CD4-positive, CD25-positive, alpha-beta regulatory T cell (primary cell): Measurements from ENCODE around the gene DLG5. TPM values are rescaled to one million over a fixed set of nuclear protein-coding genes. Genes with fewer than 3 reads are reported as not detected.
A peak's percentile ranks its signal among the peaks of the same experiment; 100 is the strongest.

Experiments used
- ATAC-seq, 2 donors: fragments of 150-1000 bp; cut with Tn5 transposase; one replicate each; pipeline ENCODE4 v1.10.0; 2021; ENCODE audit warnings: low read depth in 2 of 2, moderate number of reproducible peaks in 2 of 2, moderate library complexity in 1 of 2
- DNase-seq, 3 donors: peaks; one replicate each; pipeline versions ENCODE4 v3.0.0 to v3.0.0-alpha.2; 2012 to 2022; ENCODE audit warnings: mixed read lengths in 1 of 3
- H3K27ac ChIP-seq: one replicate; pipeline ENCODE4 v1.7.0; 2013; ENCODE audit warnings: mild to moderate bottlenecking, low read length; ENCODE audit not compliant: insufficient read depth, poor library complexity, severe bottlenecking
- H3K27me3 ChIP-seq: one replicate; pipeline ENCODE4 v1.7.0; 2013; ENCODE audit warnings: low read length; ENCODE audit not compliant: control insufficient read depth, insufficient read depth
- H3K36me3 ChIP-seq: one replicate; pipeline ENCODE4 v1.7.0; 2013; ENCODE audit warnings: mild to moderate bottlenecking, low read length, moderate library complexity; ENCODE audit not compliant: control insufficient read depth, insufficient read depth
- H3K4me1 ChIP-seq: 2 replicates; pipeline ENCODE4 v1.7.0; 2013; ENCODE audit warnings: mild to moderate bottlenecking, low read length; ENCODE audit not compliant: insufficient read depth, control insufficient read depth, poor library complexity, severe bottlenecking
- H3K4me3 ChIP-seq: one replicate; pipeline ENCODE4 v1.7.0; 2013; ENCODE audit warnings: low read depth, mild to moderate bottlenecking, low read length, moderate library complexity
- H3K9me3 ChIP-seq, 2 experiments: 1 replicate in 1 of 2; 2 replicates in 1 of 2; pipeline ENCODE4 v1.7.0; 2013; ENCODE audit warnings: low read length in 2 of 2, mild to moderate bottlenecking in 1 of 2, moderate library complexity in 1 of 2; ENCODE audit not compliant: control insufficient read depth in 2 of 2
- H3K27ac Mint-ChIP-seq, 3 donors: one replicate each; pipeline ENCODE4 v1.8.0; 2020 to 2022; ENCODE audit warnings: mild to moderate bottlenecking in 3 of 3, mixed read lengths in 3 of 3, moderate library complexity in 2 of 3
- H3K27me3 Mint-ChIP-seq: one replicate; pipeline ENCODE4 v1.8.0; 2022; ENCODE audit warnings: mild to moderate bottlenecking, mixed read lengths
- H3K36me3 Mint-ChIP-seq: one replicate; pipeline ENCODE4 v1.8.0; 2020; ENCODE audit warnings: mixed read lengths
- H3K4me1 Mint-ChIP-seq, 4 donors: one replicate each; pipeline ENCODE4 v1.8.0; 2020 to 2022; ENCODE audit warnings: mixed read lengths in 4 of 4, mild to moderate bottlenecking in 1 of 4
- H3K4me3 Mint-ChIP-seq, 4 donors: one replicate each; pipeline ENCODE4 v1.8.0; 2020 to 2022; ENCODE audit warnings: mild to moderate bottlenecking in 4 of 4, mixed read lengths in 4 of 4, moderate library complexity in 3 of 4
- H3K9me3 Mint-ChIP-seq, 7 donors: one replicate each; pipeline ENCODE4 v1.8.0; 2020 to 2022; ENCODE audit warnings: mixed read lengths in 7 of 7, mild to moderate bottlenecking in 3 of 7, moderate library complexity in 2 of 7
- polyA plus RNA-seq, 4 donors: library from polyadenylated mRNA; unstranded; fragments of 300-500 nt; fragmentation: Illumina TruSeq; gene quantifications; one replicate each; pipeline ENCODE4 v1.2.3, GENCODE V29; 2021
- total RNA-seq: library from RNA; stranded (reverse); gene quantifications from one replicate; pipeline ENCODE4 v1.2.3, GENCODE V29; 2022

The DLG5 gene
- total and polyA plus RNA-seq, 5 donors from 2014 or later, result 0.06 to 3.7 (median 0.14) TPM; not detected in 1

- no peaks in the 10 kb centered on the region for H3K4me1 Mint-ChIP-seq
- H3K4me3 Mint-ChIP-seq, result no peak overlapping the region
- no peak overlapping the region for H3K27ac Mint-ChIP-seq
- H3K9me3 ChIP-seq, result no peaks in the 10 kb centered on the region
- no peak overlapping the region for H3K27ac ChIP-seq
- DNase-seq (no peak), ATAC-seq (no peak)
- no peaks in the 10 kb centered on the region for H3K27me3 Mint-ChIP-seq
- H3K36me3 Mint-ChIP-seq, result no peaks in the 10 kb centered on the region
- peaks cover 0 to 2% (median 0%) of the 10 kb centered on the region in 7 donors for H3K9me3 Mint-ChIP-seq
- H3K4me1 ChIP-seq, result no peaks in the 10 kb centered on the region
- H3K36me3 ChIP-seq, result no peaks in the 10 kb centered on the region
- no peak overlapping the region for H3K4me3 ChIP-seq
- H3K27me3 ChIP-seq, result peaks cover 2% of the 10 kb centered on the region
Measured at GRCh38 chr10:77961668-77962067, 35.1 kb upstream of the DLG5 start.

GRCh38 chr10:77960829-77961329, 34.3 kb upstream of the DLG5 start:
- H3K4me3 ChIP-seq, result no peak overlapping the region
- H3K4me3 Mint-ChIP-seq, result no peak overlapping the region
- no peaks in the 10 kb centered on the region for H3K4me1 ChIP-seq
- H3K9me3 ChIP-seq, result no peaks in the 10 kb centered on the region
- H3K27me3 Mint-ChIP-seq, result no peaks in the 10 kb centered on the region
- H3K4me1 Mint-ChIP-seq, result no peaks in the 10 kb centered on the region
- peaks cover 2% of the 10 kb centered on the region for H3K27me3 ChIP-seq
- no peak for ATAC-seq
- H3K36me3 ChIP-seq, result no peaks in the 10 kb centered on the region
- no peak overlapping the region for H3K27ac ChIP-seq
- DNase-seq, result peak in 1 of 3 donors; percentile 8
- no peak overlapping the region for H3K27ac Mint-ChIP-seq
- peaks cover 0 to 2% (median 0%) of the 10 kb centered on the region in 7 donors for H3K9me3 Mint-ChIP-seq
- H3K36me3 Mint-ChIP-seq, result no peaks in the 10 kb centered on the region

GRCh38 chr10:77959887-77960455, 33.4 kb upstream of the DLG5 start:
- no peaks in the 10 kb centered on the region for H3K4me1 ChIP-seq
- H3K9me3 ChIP-seq, result no peaks in the 10 kb centered on the region
- H3K36me3 ChIP-seq, result no peaks in the 10 kb centered on the region
- H3K36me3 Mint-ChIP-seq, result no peaks in the 10 kb centered on the region
- H3K27ac Mint-ChIP-seq, result no peak overlapping the region
- peaks cover 2% of the 10 kb centered on the region for H3K27me3 ChIP-seq
- H3K4me3 ChIP-seq, result no peak overlapping the region
- H3K4me1 Mint-ChIP-seq, result no peaks in the 10 kb centered on the region
- peaks cover 4% of the 10 kb centered on the region for H3K27me3 Mint-ChIP-seq
- H3K4me3 Mint-ChIP-seq, result no peak overlapping the region
- peaks cover 0 to 2% (median 0%) of the 10 kb centered on the region in 7 donors for H3K9me3 Mint-ChIP-seq
- no peak overlapping the region for H3K27ac ChIP-seq
- DNase-seq, result no peak
- no peak for ATAC-seq

- Mint-ChIP-seq H3K27me3 (peaks cover 4% of the 10 kb centered on the region), H3K36me3 (no peaks in the 10 kb centered on the region), H3K4me3 (no peak overlapping the region), H3K27ac (no peak overlapping the region), H3K9me3 (peaks cover 0 to 2% (median 0%) of the 10 kb centered on the region in 7 donors), H3K4me1 (no peaks in the 10 kb centered on the region)
- ATAC-seq (no peak), DNase-seq (no peak)
- Histone ChIP-seq H3K4me1 (no peaks in the 10 kb centered on the region), H3K9me3 (no peaks in the 10 kb centered on the region), H3K36me3 (no peaks in the 10 kb centered on the region), H3K4me3 (no peak overlapping the region), H3K27ac (no peak overlapping the region), H3K27me3 (peaks cover 2% of the 10 kb centered on the region)
Measured at GRCh38 chr10:77959384-77959783, 32.8 kb upstream of the DLG5 start.

GRCh38 chr10:77955136-77955535, 28.6 kb upstream of the DLG5 start:
- ATAC-seq (no peak), DNase-seq (no peak)
- no peaks in the 10 kb centered on the region for H3K4me1 Mint-ChIP-seq
- H3K4me3 Mint-ChIP-seq, result no peak overlapping the region
- no peak overlapping the region for H3K27ac Mint-ChIP-seq
- Histone ChIP-seq H3K36me3 (no peaks in the 10 kb centered on the region), H3K9me3 (peaks cover 11 to 24% of the 10 kb centered on the region in 2 experiments), H3K4me1 (no peaks in the 10 kb centered on the region), H3K4me3 (no peak overlapping the region), H3K27me3 (peaks cover 2% of the 10 kb centered on the region), H3K27ac (no peak overlapping the region)
- H3K27me3 Mint-ChIP-seq, result peaks cover 4% of the 10 kb centered on the region
- H3K36me3 Mint-ChIP-seq, result no peaks in the 10 kb centered on the region
- peaks cover 0 to 18% (median 3%) of the 10 kb centered on the region in 7 donors for H3K9me3 Mint-ChIP-seq

GRCh38 chr10:77949167-77949566, 22.6 kb upstream of the DLG5 start:
- Mint-ChIP-seq H3K27ac (no peak overlapping the region), H3K4me3 (no peak overlapping the region), H3K36me3 (no peaks in the 10 kb centered on the region), H3K4me1 (no peaks in the 10 kb centered on the region), H3K9me3 (peaks cover 0 to 18% (median 4%) of the 10 kb centered on the region in 7 donors), H3K27me3 (peaks cover 16% of the 10 kb centered on the region)
- peaks cover 4% of the 10 kb centered on the region for H3K27me3 ChIP-seq
- H3K4me3 ChIP-seq, result no peak overlapping the region
- H3K9me3 ChIP-seq, result peaks cover 11 to 24% of the 10 kb centered on the region in 2 experiments
- H3K36me3 ChIP-seq, result no peaks in the 10 kb centered on the region
- no peaks in the 10 kb centered on the region for H3K4me1 ChIP-seq
- no peak for ATAC-seq
- H3K27ac ChIP-seq, result no peak overlapping the region
- DNase-seq, result no peak

GRCh38 chr10:77946084-77946483, 19.5 kb upstream of the DLG5 start:
- ATAC-seq (no peak), DNase-seq (no peak)
- no peak overlapping the region for H3K4me3 ChIP-seq
- H3K9me3 Mint-ChIP-seq, result peaks cover 0 to 9% (median 2%) of the 10 kb centered on the region in 7 donors
- H3K4me3 Mint-ChIP-seq, result no peak overlapping the region
- H3K36me3 Mint-ChIP-seq, result peaks cover 3% of the 10 kb centered on the region
- H3K36me3 ChIP-seq, result no peaks in the 10 kb centered on the region
- H3K27me3 Mint-ChIP-seq, result peaks cover 21% of the 10 kb centered on the region
- H3K9me3 ChIP-seq, result peaks cover 6 to 8% of the 10 kb centered on the region in 2 experiments
- no peaks in the 10 kb centered on the region for H3K4me1 ChIP-seq
- no peak overlapping the region for H3K27ac ChIP-seq
- H3K27ac Mint-ChIP-seq, result no peak overlapping the region
- peaks cover 4% of the 10 kb centered on the region for H3K27me3 ChIP-seq
- H3K4me1 Mint-ChIP-seq, result no peaks in the 10 kb centered on the region

- Histone ChIP-seq H3K36me3 (no peaks in the 10 kb centered on the region), H3K27me3 (peaks cover under 1% of the 10 kb centered on the region), H3K9me3 (no peaks in the 10 kb centered on the region), H3K4me3 (no peak overlapping the region), H3K4me1 (no peaks in the 10 kb centered on the region), H3K27ac (no peak overlapping the region)
- peaks cover 27% of the 10 kb centered on the region for H3K27me3 Mint-ChIP-seq
- DNase-seq (no peak), ATAC-seq (no peak)
- H3K4me1 Mint-ChIP-seq, result no peaks in the 10 kb centered on the region
- peaks cover 0 to 5% (median 0%) of the 10 kb centered on the region in 7 donors for H3K9me3 Mint-ChIP-seq
- H3K27ac Mint-ChIP-seq, result peak overlapping the region in 1 of 3 donors; percentile 49
- H3K4me3 Mint-ChIP-seq, result peak overlapping the region in 1 of 4 donors; percentile 38
- H3K36me3 Mint-ChIP-seq, result peaks cover 3% of the 10 kb centered on the region
Measured at GRCh38 chr10:77944519-77944918, 18.0 kb upstream of the DLG5 start.
